SKM-1 (cell line): ENCODE measurements around the gene CELSR1.

Experiments used
- DNase-seq: peaks from one replicate; lab custom pipeline; 2025; ENCODE audit not compliant: unreplicated experiment; lab: John Stamatoyannopoulos, UW

The CELSR1 gene

DNA sequence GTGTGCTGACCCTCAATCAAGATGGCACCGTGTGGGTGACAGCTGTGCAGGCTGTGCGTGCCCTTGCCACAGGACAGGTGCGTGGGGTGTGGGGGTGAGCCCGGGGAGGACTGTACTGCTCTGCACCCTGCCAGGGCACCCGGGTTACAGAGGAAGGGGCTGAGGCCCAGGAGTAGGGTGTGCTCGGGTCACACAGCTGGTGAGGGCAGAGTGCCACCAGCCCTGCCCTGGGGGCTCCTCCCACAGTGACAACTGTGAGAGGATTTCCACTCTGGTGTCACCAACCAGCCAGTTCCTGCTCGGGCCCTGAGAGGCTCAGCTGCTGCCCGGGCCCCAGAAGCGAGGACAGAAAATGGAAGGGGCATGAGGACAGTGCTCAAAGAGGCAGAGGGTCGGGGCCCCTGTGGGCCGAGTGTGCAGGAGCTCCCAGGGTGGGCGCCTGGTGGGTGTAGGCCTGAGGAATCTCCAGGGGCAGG, 181.4 kb downstream of the CELSR1 start:
- no peak for DNase-seq

DNA sequence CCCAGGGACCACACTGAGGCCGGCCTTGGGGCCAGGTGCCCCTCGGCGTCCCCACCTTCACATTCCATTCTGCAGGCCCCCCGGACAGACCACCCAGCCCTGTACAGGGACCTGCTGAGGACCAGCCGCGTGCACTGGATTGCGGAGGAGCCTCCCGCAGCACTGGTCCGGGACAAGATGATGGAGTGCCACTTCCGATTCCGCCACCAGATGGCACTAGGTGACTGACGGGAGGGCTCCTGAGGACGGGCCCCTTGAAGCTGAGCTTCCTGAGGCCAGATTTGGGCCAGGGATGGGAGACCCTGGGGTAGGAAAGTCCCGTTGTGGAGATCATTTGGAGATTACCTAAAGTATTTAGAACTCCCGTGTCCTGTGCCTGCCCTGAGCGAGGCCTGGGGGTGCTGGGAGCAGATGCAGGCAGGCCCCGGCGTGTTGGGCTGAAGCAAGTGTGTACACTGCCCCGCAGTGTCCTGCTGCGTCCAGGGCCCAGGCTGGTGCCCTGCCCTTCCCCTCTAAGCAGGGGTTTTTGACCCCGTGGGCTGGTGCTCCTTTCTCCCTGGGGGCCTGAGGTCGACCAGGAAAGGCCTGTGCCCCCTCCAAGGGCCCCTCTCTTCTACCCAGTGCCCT, 181.9 kb downstream of the CELSR1 start:
- DNase-seq = peak; percentile 35

DNA sequence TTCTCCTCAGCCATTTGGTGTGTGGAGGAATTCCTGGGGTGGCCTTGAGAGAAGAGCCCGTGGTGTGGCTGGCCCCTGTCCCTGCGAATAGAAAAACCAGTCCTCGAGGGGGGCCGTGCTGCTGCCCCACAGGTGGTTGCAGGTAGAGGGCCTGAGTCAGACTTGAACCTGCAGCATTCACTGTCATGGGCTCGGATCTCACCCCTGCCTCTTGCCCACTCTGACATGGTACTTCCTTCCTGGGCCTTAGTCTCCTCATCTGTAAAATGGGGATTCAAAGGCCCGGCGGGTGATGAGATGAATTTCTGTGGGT, 182.5 kb downstream of the CELSR1 start:
- no peak for DNase-seq

DNA sequence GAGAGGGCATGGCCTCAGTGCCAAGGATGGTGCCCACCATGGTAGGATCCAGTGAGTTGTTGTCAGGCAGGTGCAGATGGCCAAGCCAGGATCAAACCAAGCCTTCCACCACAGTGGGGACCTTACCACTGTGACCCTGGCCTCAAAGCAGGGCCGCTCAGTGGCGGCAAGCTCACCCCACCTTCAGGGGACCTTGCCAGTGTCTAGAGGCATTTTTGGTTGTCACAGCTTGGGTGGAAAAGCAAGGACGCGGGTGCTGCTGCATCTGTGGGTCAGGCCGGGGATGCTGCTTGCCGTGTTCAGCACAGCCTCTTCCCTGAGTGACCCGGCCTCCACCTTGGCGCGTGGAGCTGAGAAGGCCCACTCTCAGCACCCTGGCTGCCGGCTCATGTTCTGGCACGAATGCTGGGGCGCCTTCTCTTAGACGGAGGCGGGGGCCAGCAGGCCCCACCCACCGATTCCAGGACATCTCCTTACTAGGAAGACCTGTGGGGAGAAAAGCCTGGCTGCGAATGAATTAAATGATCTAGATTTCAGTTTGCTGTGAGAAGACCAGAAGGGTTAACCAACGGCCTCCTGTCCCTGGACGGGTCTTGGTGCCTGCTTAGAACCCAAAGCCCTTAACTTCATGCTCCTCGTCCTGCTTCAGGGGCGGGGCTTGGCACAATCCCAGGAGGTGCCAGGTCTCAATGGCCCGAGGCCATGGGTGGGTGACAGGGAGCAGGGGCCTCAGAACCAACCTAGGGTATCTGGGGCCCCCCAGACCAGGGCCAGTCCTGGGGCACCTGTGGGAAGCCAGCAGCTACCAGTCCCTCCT, 183.0 kb downstream of the CELSR1 start:
- no peak for DNase-seq

DNA sequence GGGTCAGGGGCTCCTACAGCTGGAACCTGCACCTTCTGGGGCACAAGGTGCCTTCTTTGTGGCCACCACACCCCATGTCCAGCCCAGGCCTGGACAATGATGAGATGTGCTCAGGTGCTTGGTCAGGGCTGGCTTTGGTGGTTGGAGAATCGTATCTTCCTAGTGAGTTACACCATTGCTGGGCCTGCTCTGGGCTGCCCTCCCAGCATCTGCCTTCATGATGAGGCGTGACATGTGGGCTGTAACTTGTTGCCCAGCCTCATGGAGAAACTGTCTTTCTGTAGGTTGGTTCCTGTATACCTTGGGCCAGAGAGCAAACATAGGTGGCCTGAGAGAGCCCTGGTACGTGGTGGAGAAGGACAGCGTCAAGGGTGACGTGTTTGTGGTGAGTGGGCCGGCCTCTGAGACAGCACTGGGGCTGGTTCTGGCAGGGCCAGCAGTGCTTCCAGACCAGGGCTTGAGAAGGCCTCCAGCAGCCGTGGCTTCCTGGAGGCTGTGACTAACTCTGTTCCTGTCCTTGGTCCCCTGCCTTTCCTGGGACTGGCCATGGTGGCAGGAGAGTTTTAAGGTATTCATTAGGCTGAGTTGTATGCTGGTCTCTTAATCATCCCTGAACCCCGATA, 183.8 kb downstream of the CELSR1 start:
- DNase-seq = no peak

DNA sequence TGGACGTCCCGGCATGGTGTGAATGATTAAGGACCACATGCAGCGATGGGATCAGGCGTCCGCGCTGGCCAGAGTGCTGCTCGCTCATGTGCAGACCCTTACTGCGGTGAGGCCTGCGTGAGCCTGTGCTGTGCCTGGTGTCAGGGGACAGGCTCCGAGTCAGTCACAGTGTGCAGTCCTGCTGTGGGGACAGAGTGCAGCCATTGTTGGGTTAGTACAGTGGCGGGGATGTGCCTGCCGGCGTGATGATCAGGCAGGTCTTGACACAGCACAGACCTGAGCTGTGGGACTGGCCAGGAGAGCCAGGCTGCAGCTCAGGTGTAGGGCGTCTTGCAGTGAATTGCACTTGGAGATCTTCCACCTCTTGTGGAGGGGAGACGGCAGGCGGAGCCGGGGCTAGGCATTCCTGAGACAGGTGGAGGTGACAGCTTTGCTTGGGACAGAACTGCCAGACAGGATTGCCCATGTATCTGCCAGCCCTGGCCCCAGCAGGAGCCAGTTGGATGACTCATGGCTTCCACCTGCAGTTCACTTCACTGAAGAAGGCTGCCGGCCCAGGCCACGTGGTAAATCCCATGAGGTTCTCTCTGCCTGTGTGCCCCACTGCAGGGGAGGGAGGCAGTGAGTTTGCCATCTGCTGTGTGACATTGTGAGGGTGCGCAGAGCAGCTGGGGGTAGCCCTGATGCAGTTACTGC, 184.6 kb downstream of the CELSR1 start:
- DNase-seq = no peak

DNA sequence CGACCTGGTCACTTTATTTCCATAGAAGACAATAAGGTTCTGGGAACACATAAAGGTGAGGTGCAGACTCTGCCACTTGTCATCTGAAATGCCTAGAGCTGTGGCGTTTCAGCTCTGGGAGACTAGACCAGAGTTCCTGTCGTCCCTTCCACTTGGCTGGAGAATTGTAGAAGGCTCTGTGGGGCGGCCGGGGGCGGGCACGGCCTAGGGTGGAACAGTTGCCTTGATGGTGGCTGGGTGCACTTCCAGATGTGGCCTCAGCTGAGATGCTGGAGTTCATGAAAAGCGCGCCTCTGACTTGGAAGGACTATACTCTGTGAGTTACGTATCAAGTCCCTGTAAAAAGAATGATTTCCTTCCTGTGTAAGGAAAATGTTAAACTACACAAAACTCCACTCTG, 185.1 kb downstream of the CELSR1 start:
- no peak for DNase-seq

DNA sequence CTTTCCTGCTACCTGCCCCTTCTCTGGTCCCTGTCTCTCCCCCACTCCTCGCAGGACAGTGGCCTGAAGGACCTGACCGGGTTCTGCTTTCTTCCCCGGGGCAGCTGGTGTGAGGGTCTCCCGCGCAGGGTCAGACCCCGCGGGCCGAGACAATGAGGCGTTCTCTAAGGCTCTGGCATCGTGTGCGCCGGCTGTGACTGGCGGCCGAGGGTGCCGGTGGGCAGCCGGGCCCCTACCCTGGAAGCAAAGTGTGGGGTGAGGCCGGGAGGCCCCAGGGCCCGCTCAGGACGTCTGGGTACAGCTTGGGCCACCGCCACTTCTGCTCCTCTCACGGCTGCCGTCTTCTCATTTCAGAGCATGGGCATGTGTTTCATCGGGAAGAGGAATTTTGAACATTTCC, 185.7 kb downstream of the CELSR1 start:
- no peak for DNase-seq

DNA sequence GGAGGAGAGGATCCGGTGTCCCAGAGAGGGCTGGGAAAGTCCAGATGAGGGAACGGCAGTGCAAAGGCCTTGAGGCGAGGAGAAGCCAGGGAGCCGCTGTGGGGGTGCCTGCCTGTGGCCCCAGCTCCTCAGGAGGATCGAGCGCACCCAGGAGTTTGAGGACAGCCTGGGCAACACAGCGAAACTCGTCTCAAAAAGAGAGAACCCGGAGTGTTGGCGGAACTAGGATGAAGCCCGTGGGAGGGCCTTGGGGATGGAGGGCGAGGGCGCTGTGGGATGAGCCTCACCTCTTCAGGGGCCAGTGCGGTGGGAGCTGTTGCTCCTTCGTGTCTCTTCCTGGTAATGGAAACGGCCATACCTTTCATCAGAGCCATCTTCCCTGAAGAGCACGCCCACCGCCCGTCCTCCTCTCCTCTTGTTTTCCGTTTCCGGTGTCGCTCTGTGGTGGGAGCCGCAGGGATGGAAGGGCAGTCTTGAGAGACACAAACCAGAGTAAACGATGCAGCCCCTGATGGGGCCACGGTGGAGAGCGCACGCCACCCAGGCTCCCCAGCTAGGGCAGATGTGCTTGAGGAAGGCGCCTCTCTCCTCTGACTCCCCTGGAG, 186.2 kb downstream of the CELSR1 start:
- no peak for DNase-seq

DNA sequence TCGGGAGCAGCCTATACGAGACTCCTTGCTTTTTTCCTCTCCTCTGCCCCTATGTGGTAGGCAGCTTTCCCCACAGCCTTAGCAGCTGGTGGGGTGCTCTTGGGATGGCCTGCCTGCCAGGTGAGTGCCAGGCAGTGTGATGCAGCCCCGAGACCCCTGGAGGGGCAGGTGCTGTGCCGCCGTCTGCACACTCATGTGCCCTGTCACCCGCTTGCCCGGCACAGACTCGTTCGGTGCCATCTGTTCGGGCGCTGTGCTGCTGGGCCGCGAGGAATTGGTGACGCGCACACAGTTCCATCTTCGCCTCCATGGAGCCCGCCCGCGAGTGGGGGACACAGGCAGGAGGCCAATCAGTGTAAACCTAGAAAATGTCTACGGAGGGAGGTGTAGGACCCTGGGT, 186.8 kb downstream of the CELSR1 start:
- no peak for DNase-seq

DNA sequence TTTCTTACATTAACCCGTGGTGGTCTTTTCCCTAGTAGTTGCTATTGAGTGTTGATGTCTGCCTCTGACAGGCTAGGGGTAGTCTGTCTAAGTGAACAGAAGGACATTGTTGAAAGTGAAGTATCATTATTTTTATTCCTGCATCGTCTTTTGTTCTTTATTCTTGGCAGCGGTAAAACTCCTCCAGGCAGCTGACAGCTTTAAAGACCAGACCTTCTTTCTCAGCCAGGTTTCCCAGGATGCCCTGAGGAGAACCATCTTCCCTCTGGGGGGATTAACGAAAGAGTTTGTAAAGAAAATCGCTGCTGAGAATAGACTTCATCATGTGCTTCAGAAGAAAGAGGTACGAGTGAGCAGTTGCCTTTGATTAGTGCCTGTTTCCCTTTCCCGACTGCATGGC, 187.3 kb downstream of the CELSR1 start:
- no peak for DNase-seq

DNA sequence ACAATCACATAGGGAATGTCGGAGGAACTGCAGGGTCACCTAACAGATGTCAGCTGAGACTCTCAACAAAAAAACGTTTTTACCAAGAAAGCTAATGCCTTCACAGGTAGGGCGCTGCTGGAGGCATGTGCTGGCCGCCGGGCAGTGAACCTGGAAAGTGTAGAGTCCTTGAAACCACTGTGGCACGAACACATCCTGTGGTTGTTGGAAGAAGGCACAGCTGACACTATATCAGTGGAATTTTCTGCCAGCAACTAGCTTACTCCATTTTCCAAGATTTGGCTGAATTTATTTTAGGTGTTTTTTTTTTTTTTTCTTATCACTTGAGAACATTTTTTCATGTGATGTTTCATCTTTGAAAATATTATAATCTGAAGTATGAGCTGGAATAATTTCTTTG, 187.7 kb downstream of the CELSR1 start:
- DNase-seq = no peak

DNA sequence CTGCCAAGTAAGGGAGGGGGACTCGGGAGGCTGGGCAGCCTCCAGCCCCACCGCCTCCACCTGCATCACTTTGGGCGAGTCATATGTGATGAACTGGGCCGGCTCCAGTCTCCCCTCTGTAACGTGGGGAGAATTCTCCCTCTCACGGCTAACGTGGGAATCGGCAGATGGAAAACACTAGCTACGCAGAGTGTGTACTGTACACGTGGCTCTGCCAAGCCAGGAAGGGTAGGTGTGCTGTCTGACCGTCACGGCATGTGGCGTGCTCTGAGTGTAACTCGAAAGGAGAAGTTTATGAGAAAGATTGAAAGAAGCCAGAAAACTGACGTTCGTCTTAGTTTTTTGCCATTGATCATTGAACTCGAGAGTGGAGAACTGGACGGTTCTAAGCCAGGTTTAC, 188.2 kb downstream of the CELSR1 start:
- DNase-seq = no peak

DNA sequence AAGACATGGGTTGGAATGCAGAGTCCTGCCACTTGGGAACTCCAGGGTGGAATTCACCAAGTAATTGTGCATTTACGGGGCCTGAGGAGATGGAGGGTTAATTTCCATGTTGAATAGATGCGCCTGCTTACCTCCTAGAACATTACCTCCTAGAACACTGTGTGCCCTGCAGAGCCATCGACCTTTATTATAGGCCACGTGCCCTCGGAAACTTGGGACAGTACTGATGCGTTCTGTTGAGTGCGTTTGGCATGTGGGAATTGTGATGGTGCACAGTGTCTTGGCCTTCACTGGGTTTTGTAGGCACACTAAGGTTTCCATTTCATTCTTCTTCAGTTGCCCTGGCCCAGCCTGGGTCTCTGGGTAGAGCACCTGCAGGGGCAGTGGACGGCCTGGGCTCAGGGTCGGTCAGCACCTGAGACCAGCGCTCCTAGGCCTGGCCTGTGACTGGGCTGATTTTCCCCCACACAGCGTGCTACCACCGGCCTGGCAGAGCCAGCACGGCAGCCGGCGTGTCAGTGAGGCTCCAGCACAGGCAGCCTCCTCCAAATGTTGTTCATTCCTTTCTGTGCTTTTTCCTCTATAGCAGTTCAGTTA, 189.2 kb downstream of the CELSR1 start:
- DNase-seq = no peak

DNA sequence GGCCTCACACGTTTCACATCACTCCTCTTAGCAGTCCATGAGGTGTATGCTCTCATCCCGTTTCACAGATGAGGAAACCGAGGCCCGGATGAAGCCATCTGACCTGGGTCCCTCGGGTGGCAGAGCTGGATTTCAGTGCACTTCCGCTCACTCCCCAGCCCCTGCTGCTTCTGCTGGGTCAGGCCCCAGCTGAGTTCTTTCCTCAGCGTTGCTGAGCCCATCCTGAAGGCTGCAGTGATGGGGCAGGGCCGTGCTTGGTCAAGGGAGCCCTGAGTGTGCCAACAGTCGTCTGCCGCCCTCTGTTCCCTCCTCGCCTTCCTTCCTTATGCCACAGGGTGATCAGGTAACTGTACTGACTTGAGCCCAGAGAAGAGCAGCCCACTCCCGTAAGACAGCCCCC, 189.8 kb downstream of the CELSR1 start:
- DNase-seq = no peak

DNA sequence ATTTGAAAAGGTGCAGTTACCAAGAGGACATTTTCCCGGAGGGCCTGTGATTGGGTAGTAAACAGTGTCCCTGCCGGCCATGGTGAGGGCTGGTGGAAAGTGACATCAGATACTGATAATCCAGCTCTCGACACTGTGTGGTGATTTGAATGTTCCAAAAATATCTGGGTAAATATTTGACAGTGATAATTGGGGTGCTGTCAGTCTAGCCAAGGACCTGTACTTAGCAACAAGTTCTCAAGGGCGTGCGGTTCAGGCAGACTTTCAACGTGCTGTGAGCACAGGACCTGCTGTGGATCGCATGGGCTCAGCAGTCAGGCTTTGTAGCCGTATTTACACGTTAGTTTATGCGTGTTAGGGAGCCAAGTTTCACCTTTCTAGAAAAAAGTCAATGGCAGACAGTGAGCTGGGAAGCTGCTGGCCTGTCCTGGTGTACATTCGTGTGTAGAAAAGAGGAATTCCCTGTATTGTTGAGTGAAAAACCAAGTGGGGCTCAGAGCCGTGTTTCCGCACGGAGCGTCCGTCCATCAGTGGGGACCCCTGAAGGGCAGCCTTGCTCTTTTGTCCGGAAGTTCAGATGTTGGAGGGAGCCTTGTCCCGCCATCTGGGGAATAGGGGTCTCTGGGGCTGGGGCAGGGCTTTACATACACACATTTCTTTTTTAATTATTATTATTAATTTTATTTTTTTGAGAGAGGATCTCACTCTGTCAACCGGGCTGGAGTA, 190.6 kb downstream of the CELSR1 start:
- no peak for DNase-seq

DNA sequence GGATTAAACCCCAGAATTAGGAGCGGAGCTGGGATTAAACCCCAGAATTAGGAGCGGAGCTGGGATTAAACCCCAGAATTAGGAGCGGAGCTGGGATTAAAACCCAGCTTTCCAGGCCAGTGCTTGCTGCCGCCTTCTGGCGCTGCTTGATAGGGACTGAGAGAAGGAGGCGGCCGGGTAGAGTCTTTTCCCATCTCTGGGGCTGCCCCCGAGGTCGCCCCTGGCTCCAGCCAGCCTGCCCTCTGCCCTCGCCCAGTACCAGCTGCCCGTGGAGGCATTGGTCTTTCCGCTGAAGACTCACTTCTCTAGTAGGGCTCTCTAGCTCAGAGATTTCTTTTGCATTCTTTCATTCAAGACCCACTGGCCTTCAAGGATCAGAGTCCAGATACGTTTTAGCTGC, 196.7 kb downstream of the CELSR1 start:
- no peak for DNase-seq

DNA sequence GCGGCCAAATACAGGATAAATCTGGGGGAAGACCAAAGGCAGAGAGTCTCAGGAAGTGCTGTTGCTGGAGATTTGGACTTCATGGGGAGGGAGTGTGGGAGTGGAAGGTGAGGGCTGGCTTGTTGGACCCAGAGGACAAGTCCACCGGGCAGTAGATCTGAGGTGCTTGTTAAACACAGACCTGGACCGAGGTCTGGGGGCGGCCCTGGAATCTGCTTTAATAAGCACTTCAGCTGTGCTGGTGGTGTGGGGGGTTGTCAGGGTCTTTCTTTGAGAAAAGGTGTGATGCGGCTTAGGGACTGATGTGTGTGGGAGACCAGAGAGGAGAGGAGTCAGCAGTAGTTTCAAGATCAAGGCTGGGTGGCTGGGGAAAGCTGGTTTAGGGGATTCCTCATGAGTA, 197.5 kb downstream of the CELSR1 start:
- DNase-seq = no peak

DNA sequence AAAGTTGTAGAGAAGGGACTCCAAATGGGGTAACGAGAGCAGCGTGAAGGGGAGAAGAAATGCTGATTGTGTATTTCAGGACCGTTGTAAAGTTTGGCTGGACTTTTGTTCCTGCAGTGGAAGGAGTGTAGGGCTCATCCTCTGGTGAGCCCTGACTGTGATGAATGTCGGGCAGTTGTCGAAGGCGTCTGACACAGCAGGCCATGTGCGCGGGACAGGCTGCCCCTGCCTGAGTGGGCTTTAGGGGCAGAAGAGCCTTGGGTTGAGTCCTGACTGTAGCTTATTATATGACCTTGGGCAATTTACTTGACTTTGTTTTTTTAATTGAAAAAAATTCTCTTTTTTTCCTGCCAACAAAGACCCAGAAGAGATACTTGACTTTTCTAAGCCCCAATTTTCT, 198.8 kb downstream of the CELSR1 start:
- DNase-seq = no peak

DNA sequence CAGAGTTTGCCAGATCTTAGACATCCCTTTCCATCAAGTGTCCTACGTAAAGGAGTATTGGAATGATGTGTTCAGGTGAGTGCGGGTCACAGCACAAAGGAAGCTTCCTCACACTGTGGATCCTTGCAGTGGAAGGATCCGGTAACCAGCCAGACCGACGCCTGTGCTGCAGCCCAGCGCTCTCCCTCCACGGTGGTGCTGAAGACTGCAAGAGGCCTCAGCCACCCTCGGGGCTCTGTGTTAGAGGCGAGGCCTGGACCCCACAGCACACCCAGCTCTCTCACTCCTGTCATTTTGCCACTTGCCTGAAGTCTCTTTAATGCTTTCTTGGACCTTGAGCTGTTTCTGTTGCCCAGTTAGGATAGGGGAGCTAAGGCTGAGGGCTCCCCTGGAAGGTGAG, 199.6 kb downstream of the CELSR1 start:
- no peak for DNase-seq
